ENCODE data around the gene DAZ3. TPM values are rescaled to one million over a fixed set of nuclear protein-coding genes. Genes with fewer than 3 reads are reported as not detected.
"Not testable (repeated sequence)": the region's sequence is repeated elsewhere in the genome, so short reads cannot be mapped to it uniquely, and the experiment has no call there.

DAZ3 gene, protein sequence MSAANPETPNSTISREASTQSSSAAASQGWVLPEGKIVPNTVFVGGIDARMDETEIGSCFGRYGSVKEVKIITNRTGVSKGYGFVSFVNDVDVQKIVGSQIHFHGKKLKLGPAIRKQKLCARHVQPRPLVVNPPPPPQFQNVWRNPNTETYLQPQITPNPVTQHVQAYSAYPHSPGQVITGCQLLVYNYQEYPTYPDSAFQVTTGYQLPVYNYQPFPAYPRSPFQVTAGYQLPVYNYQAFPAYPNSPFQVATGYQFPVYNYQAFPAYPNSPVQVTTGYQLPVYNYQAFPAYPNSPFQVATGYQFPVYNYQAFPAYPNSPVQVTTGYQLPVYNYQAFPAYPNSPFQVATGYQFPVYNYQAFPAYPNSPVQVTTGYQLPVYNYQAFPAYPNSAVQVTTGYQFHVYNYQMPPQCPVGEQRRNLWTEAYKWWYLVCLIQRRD
- polyA plus RNA-seq, result not detected in 3 replicates
- polyA plus RNA-seq (2011; ENCODE audit: low read depth), result not detected
- not detected in 2 replicates for polyA plus RNA-seq (2011; cell fraction: cytosol; rRNA removed)
- polyA plus RNA-seq (2011; cell fraction: nucleus; rRNA removed), result not detected in 2 replicates
- not detected in 2 replicates for polyA plus RNA-seq (2012; ENCODE audit: low replicate concordance)
- polyA minus RNA-seq, result not detected in 3 replicates
- polyA minus RNA-seq (2011; cell fraction: cytosol; rRNA and poly(A)+ RNA removed), result not detected
- not detected in 2 replicates for polyA minus RNA-seq (2011; cell fraction: nucleus; rRNA and poly(A)+ RNA removed)

- dilution Hi-C loops (cut with MboI; ENCODE audit: extremely low pct_ligation_motif_present, low sequenced_read_pairs), result not testable (repeated sequence)
These were observed at the start of gene DAZ3 for GRCh38 chrY:24813293-24813692. Gene DAZ3 (minus strand): TSS chrY:24813393. CDS start chrY:24813185, 208 bp downstream.

GRCh38 chrY:24833619-24834018, 20.4 kb upstream of the DAZ3 start, which contains the start of gene DAZ4:
Gene DAZ4 (plus strand): TSS chrY:24833919. CDS start chrY:24834127, 208 bp downstream.
- dilution Hi-C loops (cut with MboI; ENCODE audit: extremely low pct_ligation_motif_present, low sequenced_read_pairs); H3K9me1 ChIP-seq (ENCODE audit: control insufficient read depth, extremely low read depth, insufficient read depth, low read length); H3K79me2 ChIP-seq (ENCODE audit: control insufficient read depth, insufficient read depth, low read length); H3K4me3 ChIP-seq (ENCODE audit: control insufficient read depth in 2 of 3, extremely low read depth in 1 of 3, insufficient read depth in 2 of 3, low read depth in 1 of 3, low read length in 3 of 3); H3K27me3 ChIP-seq (ENCODE audit: control insufficient read depth, extremely low read depth, insufficient read depth, low read length); H3K9me3 ChIP-seq (ENCODE audit: control insufficient read depth, low read depth, low read length); H3K4me1 ChIP-seq (ENCODE audit: control insufficient read depth, extremely low read depth, insufficient read depth, low read length); DNase-seq (ENCODE audit: low read depth, low spot score); H3K4me2 ChIP-seq (ENCODE audit: control insufficient read depth, extremely low read depth, insufficient read depth, low read depth, low read length); FAIRE-seq; H3K36me3 ChIP-seq (ENCODE audit: control insufficient read depth in 2 of 2, extremely low read depth in 1 of 2, insufficient read depth in 2 of 2, low read length in 2 of 2); H3K9ac ChIP-seq (ENCODE audit: control insufficient read depth, extremely low read depth, insufficient read depth, low read length); H3K27ac ChIP-seq (ENCODE audit: control insufficient read depth, insufficient read depth, low read length); H2AFZ ChIP-seq (ENCODE audit: control insufficient read depth, low read length); H4K20me1 ChIP-seq (ENCODE audit: control insufficient read depth, extremely low read depth, insufficient read depth, low read length): not testable (repeated sequence)

More at GRCh38 chrY:24813293-24813692, at the start of gene DAZ3:
- DNase-seq (ENCODE audit: low read depth, low spot score); H3K27ac ChIP-seq (ENCODE audit: control insufficient read depth, insufficient read depth, low read length); H3K36me3 ChIP-seq (ENCODE audit: control insufficient read depth in 2 of 2, extremely low read depth in 1 of 2, insufficient read depth in 2 of 2, low read length in 2 of 2); H3K4me2 ChIP-seq (ENCODE audit: control insufficient read depth, extremely low read depth, insufficient read depth, low read depth, low read length); H3K27me3 ChIP-seq (ENCODE audit: control insufficient read depth, extremely low read depth, insufficient read depth, low read length); H4K20me1 ChIP-seq (ENCODE audit: control insufficient read depth, extremely low read depth, insufficient read depth, low read length); H3K9me3 ChIP-seq (ENCODE audit: control insufficient read depth, low read depth, low read length); H3K79me2 ChIP-seq (ENCODE audit: control insufficient read depth, insufficient read depth, low read length); H3K9me1 ChIP-seq (ENCODE audit: control insufficient read depth, extremely low read depth, insufficient read depth, low read length); H3K9ac ChIP-seq (ENCODE audit: control insufficient read depth, extremely low read depth, insufficient read depth, low read length); H3K4me1 ChIP-seq (ENCODE audit: control insufficient read depth, extremely low read depth, insufficient read depth, low read length); H2AFZ ChIP-seq (ENCODE audit: control insufficient read depth, low read length); H3K4me3 ChIP-seq (ENCODE audit: control insufficient read depth in 2 of 3, extremely low read depth in 1 of 3, insufficient read depth in 2 of 3, low read depth in 1 of 3, low read length in 3 of 3); FAIRE-seq: not testable (repeated sequence)

DNA sequence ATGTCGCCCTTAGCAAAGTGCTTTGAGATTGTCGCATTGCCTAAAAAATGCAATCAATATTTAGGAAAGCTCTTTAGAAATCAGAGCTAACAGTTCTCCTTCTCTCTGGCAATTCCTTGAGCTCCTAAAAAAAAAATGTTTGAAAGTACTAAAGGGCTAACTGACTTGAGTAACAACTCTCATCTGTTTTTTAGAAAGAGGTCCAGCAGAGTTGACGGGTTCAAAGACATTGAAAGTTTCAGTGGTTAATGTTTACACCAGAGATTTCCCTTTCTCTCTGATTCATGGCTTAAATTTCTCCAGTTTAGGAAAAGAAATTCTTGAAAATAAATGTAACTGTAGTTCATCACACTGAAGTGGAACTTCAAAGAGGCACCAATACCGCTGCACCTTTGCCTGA, 11.9 kb upstream of the DAZ3 start:
- H3K27me3 ChIP-seq (ENCODE audit: control insufficient read depth, extremely low read depth, insufficient read depth, low read length); H3K4me3 ChIP-seq (ENCODE audit: control insufficient read depth in 2 of 3, extremely low read depth in 1 of 3, insufficient read depth in 2 of 3, low read depth in 1 of 3, low read length in 3 of 3); H3K4me2 ChIP-seq (ENCODE audit: control insufficient read depth, extremely low read depth, insufficient read depth, low read depth, low read length); H3K36me3 ChIP-seq (ENCODE audit: control insufficient read depth in 2 of 2, extremely low read depth in 1 of 2, insufficient read depth in 2 of 2, low read length in 2 of 2); H3K9ac ChIP-seq (ENCODE audit: control insufficient read depth, extremely low read depth, insufficient read depth, low read length); H4K20me1 ChIP-seq (ENCODE audit: control insufficient read depth, extremely low read depth, insufficient read depth, low read length); FAIRE-seq; H2AFZ ChIP-seq (ENCODE audit: control insufficient read depth, low read length); H3K27ac ChIP-seq (ENCODE audit: control insufficient read depth, insufficient read depth, low read length); H3K9me3 ChIP-seq (ENCODE audit: control insufficient read depth, low read depth, low read length); H3K4me1 ChIP-seq (ENCODE audit: control insufficient read depth, extremely low read depth, insufficient read depth, low read length); H3K9me1 ChIP-seq (ENCODE audit: control insufficient read depth, extremely low read depth, insufficient read depth, low read length); DNase-seq (ENCODE audit: low read depth, low spot score); dilution Hi-C loops (cut with MboI; ENCODE audit: extremely low pct_ligation_motif_present, low sequenced_read_pairs); H3K79me2 ChIP-seq (ENCODE audit: control insufficient read depth, insufficient read depth, low read length): not testable (repeated sequence)

GRCh38 chrY:24824184-24824879, 11.1 kb upstream of the DAZ3 start:
- H2AFZ ChIP-seq (ENCODE audit: control insufficient read depth, low read length); H3K9me1 ChIP-seq (ENCODE audit: control insufficient read depth, extremely low read depth, insufficient read depth, low read length); H3K9ac ChIP-seq (ENCODE audit: control insufficient read depth, extremely low read depth, insufficient read depth, low read length); DNase-seq (ENCODE audit: low read depth, low spot score); H3K27me3 ChIP-seq (ENCODE audit: control insufficient read depth, extremely low read depth, insufficient read depth, low read length); H3K4me3 ChIP-seq (ENCODE audit: control insufficient read depth in 2 of 3, extremely low read depth in 1 of 3, insufficient read depth in 2 of 3, low read depth in 1 of 3, low read length in 3 of 3); H3K36me3 ChIP-seq (ENCODE audit: control insufficient read depth in 2 of 2, extremely low read depth in 1 of 2, insufficient read depth in 2 of 2, low read length in 2 of 2); FAIRE-seq; H4K20me1 ChIP-seq (ENCODE audit: control insufficient read depth, extremely low read depth, insufficient read depth, low read length); H3K4me2 ChIP-seq (ENCODE audit: control insufficient read depth, extremely low read depth, insufficient read depth, low read depth, low read length); H3K79me2 ChIP-seq (ENCODE audit: control insufficient read depth, insufficient read depth, low read length); H3K9me3 ChIP-seq (ENCODE audit: control insufficient read depth, low read depth, low read length); dilution Hi-C loops (cut with MboI; ENCODE audit: extremely low pct_ligation_motif_present, low sequenced_read_pairs); H3K27ac ChIP-seq (ENCODE audit: control insufficient read depth, insufficient read depth, low read length); H3K4me1 ChIP-seq (ENCODE audit: control insufficient read depth, extremely low read depth, insufficient read depth, low read length): not testable (repeated sequence)

Measured in keratinocyte (primary cell).